H9 (cell line): ENCODE data around the gene NSRP1. TPM values are rescaled to one million over a fixed set of nuclear protein-coding genes. Genes with fewer than 3 reads are reported as not detected.

Source experiments
- DNase-seq: peaks from one replicate; pipeline ENCODE4 v3.0.0-alpha.2; 2017
- H2AFZ ChIP-seq: one replicate; pipeline ENCODE4 v1.6.1; 2013; ENCODE audit warnings: mild to moderate bottlenecking, low read length, control low read depth, moderate library complexity
- H2AK5ac ChIP-seq: 2 replicates; pipeline ENCODE4 v1.6.1; 2013; ENCODE audit warnings: low read length, control low read depth, mixed read lengths; ENCODE audit not compliant: insufficient read length
- H2BK120ac ChIP-seq: one replicate; pipeline ENCODE4 v1.6.1; 2013; ENCODE audit warnings: low read depth, mild to moderate bottlenecking, low read length, control low read depth, inconsistent platforms; ENCODE audit not compliant: poor library complexity, severe bottlenecking
- H2BK12ac ChIP-seq: 2 replicates; pipeline ENCODE4 v1.6.1; 2013; ENCODE audit warnings: low read length, control low read depth, mixed read lengths, low read depth; ENCODE audit not compliant: insufficient read length
- H2BK15ac ChIP-seq: 2 replicates; pipeline ENCODE4 v1.6.1; 2013; ENCODE audit warnings: low read depth, low read length, control low read depth
- H2BK20ac ChIP-seq: one replicate; pipeline ENCODE4 v1.6.1; 2013; ENCODE audit warnings: low read depth, mild to moderate bottlenecking, low read length, control low read depth, inconsistent platforms; ENCODE audit not compliant: poor library complexity, severe bottlenecking
- H2BK5ac ChIP-seq: 2 replicates; pipeline ENCODE4 v1.6.1; 2013; ENCODE audit warnings: low read length, control low read depth, mixed read lengths; ENCODE audit not compliant: insufficient read length
- H3K14ac ChIP-seq: 2 replicates; pipeline ENCODE4 v1.6.1; 2013; ENCODE audit warnings: low read length, control low read depth; ENCODE audit not compliant: insufficient read depth
- H3K18ac ChIP-seq: 2 replicates; pipeline ENCODE4 v1.6.1; 2013; ENCODE audit warnings: low read depth, mild to moderate bottlenecking, mixed read lengths, low read length, control low read depth; ENCODE audit not compliant: insufficient read length
- H3K23ac ChIP-seq: 2 replicates; pipeline ENCODE4 v1.6.1; 2013; ENCODE audit warnings: low read length, control low read depth, mixed read lengths, low read depth; ENCODE audit not compliant: insufficient read length
- H3K23me2 ChIP-seq: 2 replicates; pipeline ENCODE4 v1.6.1; 2013; ENCODE audit warnings: low read depth, mild to moderate bottlenecking, mixed read lengths, low read length, control low read depth; ENCODE audit not compliant: insufficient read length, poor library complexity, severe bottlenecking
- H3K27ac ChIP-seq: 2 replicates; pipeline ENCODE4 v1.5.1; 2013; ENCODE audit warnings: low read length, control low read depth, mixed read lengths, low read depth; ENCODE audit not compliant: insufficient read length
- H3K27me3 ChIP-seq: 2 replicates; pipeline ENCODE4 v1.6.1; 2013; ENCODE audit warnings: low read length, control low read depth, inconsistent platforms; ENCODE audit not compliant: insufficient read depth
- H3K4ac ChIP-seq: 2 replicates; pipeline ENCODE4 v1.6.1; 2013; ENCODE audit warnings: low read depth, mild to moderate bottlenecking, control low read depth, inconsistent platforms, low read length, moderate library complexity
- H3K4me1 ChIP-seq: 2 replicates; pipeline ENCODE4 v1.6.1; 2013; ENCODE audit warnings: low read length, control low read depth, inconsistent platforms; ENCODE audit not compliant: insufficient read depth
- H3K4me2 ChIP-seq: 2 replicates; pipeline ENCODE4 v1.6.1; 2013; ENCODE audit warnings: low read length, control low read depth, mixed read lengths; ENCODE audit not compliant: insufficient read length, insufficient read depth
- H3K56ac ChIP-seq: 2 replicates; pipeline ENCODE4 v1.6.1; 2013; ENCODE audit warnings: low read depth, mild to moderate bottlenecking, mixed read lengths, low read length, control low read depth; ENCODE audit not compliant: insufficient read length
- H3K79me1 ChIP-seq: 2 replicates; pipeline ENCODE4 v1.6.1; 2013; ENCODE audit warnings: low read depth, mild to moderate bottlenecking, moderate library complexity, low read length, control low read depth, inconsistent platforms; ENCODE audit not compliant: insufficient read depth, poor library complexity, severe bottlenecking
- H3K79me2 ChIP-seq: 2 replicates; pipeline ENCODE4 v1.6.1; 2013; ENCODE audit warnings: low read length, control low read depth, inconsistent platforms; ENCODE audit not compliant: insufficient read depth
- H3K9ac ChIP-seq: 2 replicates; pipeline ENCODE4 v1.6.1; 2013; ENCODE audit warnings: low read length, control low read depth, mixed read lengths; ENCODE audit not compliant: insufficient read length; ENCODE audit errors: extremely low read depth
- H3K9me3 ChIP-seq: one replicate; pipeline ENCODE4 v1.6.1; 2013; ENCODE audit warnings: low read depth, low read length, inconsistent platforms; ENCODE audit not compliant: control insufficient read depth
- H3T11ph ChIP-seq: one replicate; pipeline ENCODE4 v1.6.1; 2013; ENCODE audit warnings: mild to moderate bottlenecking, low read length, control low read depth, inconsistent platforms
- H4K20me1 ChIP-seq: one replicate; pipeline ENCODE4 v1.6.1; 2013; ENCODE audit not compliant: control insufficient read depth, insufficient read length, insufficient read depth
- H4K5ac ChIP-seq: 2 replicates; pipeline ENCODE4 v1.6.1; 2013; ENCODE audit warnings: low read depth, mild to moderate bottlenecking, mixed read lengths, low read length, control low read depth; ENCODE audit not compliant: insufficient read length
- H4K8ac ChIP-seq: replicated peaks from 2 replicates; pipeline ENCODE4 v1.6.1; 2013; ENCODE audit warnings: low read length, control low read depth, mixed read lengths, low read depth; ENCODE audit not compliant: insufficient read length
- H4K91ac ChIP-seq: 2 replicates; pipeline ENCODE4 v1.6.1; 2013; ENCODE audit warnings: low read depth, mild to moderate bottlenecking, moderate library complexity, mixed read lengths, low read length, control low read depth; ENCODE audit not compliant: insufficient read length
- H3K27ac Mint-ChIP-seq, 3 experiments: 2 replicates in 2 of 3; 3 replicates in 1 of 3; pipeline ENCODE4 v1.8.0; 2020 to 2021; ENCODE audit warnings: mixed read lengths in 3 of 3, mild to moderate bottlenecking in 1 of 3, moderate library complexity in 1 of 3
- H3K27me3 Mint-ChIP-seq: 2 replicates; pipeline ENCODE4 v1.8.0; 2021; ENCODE audit warnings: low read depth, mild to moderate bottlenecking, moderate library complexity, mixed read lengths
- H3K36me3 Mint-ChIP-seq, 3 experiments: 2 replicates in 2 of 3; 3 replicates in 1 of 3; pipeline ENCODE4 v1.8.0; 2020 to 2021; ENCODE audit warnings: low read depth in 3 of 3, mixed read lengths in 3 of 3; ENCODE audit not compliant: insufficient read depth in 1 of 3
- H3K4me1 Mint-ChIP-seq, 2 experiments: 2 replicates each; pipeline ENCODE4 v1.8.0; 2020; ENCODE audit warnings: mixed read lengths in 2 of 2
- H3K4me3 Mint-ChIP-seq, 2 experiments: 2 replicates in 1 of 2; 3 replicates in 1 of 2; pipeline ENCODE4 v1.8.0; 2020 to 2021; ENCODE audit warnings: mild to moderate bottlenecking in 2 of 2, mixed read lengths in 2 of 2, moderate library complexity in 1 of 2
- H3K9me3 Mint-ChIP-seq, 2 experiments: 2 replicates in 1 of 2; 3 replicates in 1 of 2; pipeline ENCODE4 v1.8.0; 2020; ENCODE audit warnings: mild to moderate bottlenecking in 2 of 2, mixed read lengths in 2 of 2, moderate library complexity in 1 of 2
- CTCF ChIP-seq: fragments of 200-600 bp; sonication (generic); conservative IDR thresholded peaks from 3 replicates; pipeline ENCODE4 v1.8.0; 2021; ENCODE audit warnings: antibody characterized with exemption, mild to moderate bottlenecking
- WGBS: extraction: QIAGEN DNeasy Blood & Tissue Kit; methylation state at CpG from one replicate; pipeline ENCODE4 v1.1.7; 2013; ENCODE audit warnings: missing lambda C conversion rate, low lambda C conversion rate, mixed read lengths; ENCODE audit not compliant: insufficient read length; ENCODE audit errors: extremely low coverage; 5-methylcytosine and 5-hydroxymethylcytosine counted together
- total RNA-seq: library from RNA; stranded (reverse); gene quantifications from 2 replicates; pipeline ENCODE4 v1.2.1, GENCODE V29; 2021

The NSRP1 gene
- total RNA-seq, 1 experiment from 2014 or later: 33.3 TPM

DNA sequence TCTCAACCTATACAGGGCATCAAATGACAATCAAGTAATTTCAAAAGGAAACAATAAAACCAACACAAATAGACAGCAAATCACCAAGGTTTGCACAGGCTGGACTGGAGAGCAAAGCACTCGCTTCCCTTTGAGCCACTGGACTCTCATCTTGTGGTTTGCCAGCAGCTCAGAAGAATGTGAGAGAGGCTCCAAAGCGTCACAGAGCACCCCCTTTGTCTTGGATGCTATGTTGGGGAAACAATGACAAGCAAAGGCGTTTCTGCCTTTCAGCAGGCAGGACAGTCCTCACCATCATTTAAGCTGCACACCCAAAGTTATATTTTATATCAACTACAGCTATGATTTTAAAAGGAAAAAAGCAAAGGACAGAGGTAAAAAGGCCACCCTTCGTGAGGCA is 105.6 kb downstream of the NSRP1 start:
- no peak overlapping the region for H3K4ac ChIP-seq
- no peak overlapping the region for H4K91ac ChIP-seq
- peaks cover 3% of the 10 kb centered on the region for H3K27me3 Mint-ChIP-seq
- no peak overlapping the region for H3T11ph ChIP-seq
- no peak overlapping the region for H3K27ac ChIP-seq
- WGBS: no CpG with 5 or more reads among the region's 4 CpGs
- no peak overlapping the region; a peak in 1 of 7 replicates for H3K27ac Mint-ChIP-seq
- no peak overlapping the region for H3K4me3 Mint-ChIP-seq
- no peak for DNase-seq
- H3K9me3 ChIP-seq: no peaks in the 10 kb centered on the region
- no peak overlapping the region for H2BK5ac ChIP-seq
- no peak overlapping the region for H3K9ac ChIP-seq
- no peak for TF ChIP-seq CTCF
- H3K4me1 Mint-ChIP-seq: peaks cover 16 to 23% of the 10 kb centered on the region in 2 experiments
- H3K36me3 Mint-ChIP-seq: no peaks in the 10 kb centered on the region; a peak in 1 of 7 replicates
- no peaks in the 10 kb centered on the region for H3K9me3 Mint-ChIP-seq
- no peaks in the 10 kb centered on the region for H3K79me1 ChIP-seq
- no peak overlapping the region for H2BK12ac ChIP-seq
- H3K79me2 ChIP-seq: no peaks in the 10 kb centered on the region
- no peak overlapping the region for H2AFZ ChIP-seq
- H4K8ac ChIP-seq: no peak overlapping the region
- H2AK5ac ChIP-seq: no peak overlapping the region
- no peaks in the 10 kb centered on the region for H3K27me3 ChIP-seq
- no peaks in the 10 kb centered on the region for H4K20me1 ChIP-seq
- no peak overlapping the region for H3K14ac ChIP-seq
- H3K23ac ChIP-seq: no peak overlapping the region
- no peak overlapping the region for H4K5ac ChIP-seq
- H2BK15ac ChIP-seq: no peak overlapping the region
- H3K18ac ChIP-seq: no peak overlapping the region
- no peaks in the 10 kb centered on the region for H3K4me1 ChIP-seq
- H2BK120ac ChIP-seq: no peak overlapping the region
- no peak overlapping the region for H3K56ac ChIP-seq
- no peak overlapping the region for H2BK20ac ChIP-seq
- H3K23me2 ChIP-seq: peaks cover 4% of the 10 kb centered on the region
- H3K4me2 ChIP-seq: no peak overlapping the region
